ENCODE results near the gene HIRIP3. TPM values are rescaled to one million over a fixed set of nuclear protein-coding genes. Genes with fewer than 3 reads are reported as not detected.
A peak's percentile ranks its signal among the peaks of the same experiment; 100 is the strongest.

The HIRIP3 gene
- total RNA-seq, 1 experiment from 2014 or later: 27.3 TPM

- intact Hi-C loops (cut with micrococcal nuclease; ENCODE audit: unreplicated experiment): no loop called here
- TF ChIP-seq CTCF (conservative IDR thresholded peaks at IDR 0.05) (no peak), EZH2 (IDR thresholded peaks at IDR 0.05; ENCODE audit: low read depth) (no peak)
- H3K9me3 ChIP-seq (ENCODE audit: insufficient read depth, low read depth): no peaks in the 10 kb centered on the region
- DNase-seq: no peak
- no peaks in the 10 kb centered on the region for H3K79me2 ChIP-seq (ENCODE audit: low read depth)
- H3K27ac ChIP-seq: no peak overlapping the region
- peak overlapping the region; percentile 79; the same call in 1 of the 2 replicates for H3K4me2 ChIP-seq
- ChIA-PET POLR2A (ENCODE audit: unreplicated experiment) (no interaction called here), CTCF (interaction anchor here (0.6 kb wide), 1 partner anchor 68 kb away, joined by 8 read pairs; no protein-coding TSS in a partner anchor)
- BruUV-seq (replicated peaks): no TSS peak
- no peaks in the 10 kb centered on the region for H3K36me3 ChIP-seq (ENCODE audit: low read depth)
- peaks cover 16% of the 10 kb centered on the region for H3K27me3 ChIP-seq (ENCODE audit: insufficient read depth, low read depth)
- H2AFZ ChIP-seq: no peak overlapping the region
- H4K20me1 ChIP-seq (ENCODE audit: insufficient read depth): no peaks in the 10 kb centered on the region; the same call in 1 of the 2 replicates
- peak overlapping the region; percentile 56; the same call in 1 of the 2 replicates for H3K4me3 ChIP-seq
- no peaks in the 10 kb centered on the region for H3K9me2 ChIP-seq (ENCODE audit: insufficient read depth)
- H3F3A ChIP-seq (ENCODE audit: insufficient read depth, low read depth): peaks cover 7% of the 10 kb centered on the region
- no peaks in the 10 kb centered on the region for H3K4me1 ChIP-seq (replicated peaks; ENCODE audit: insufficient read depth)
These were observed 16.5 kb upstream of the HIRIP3 start for GRCh38 chr16:30011714-30012504.

GRCh38 chr16:30010844-30011713 lies 15.7 kb upstream of the HIRIP3 start, which contains the start of gene DOC2A:
Gene DOC2A, minus strand, starts transcription at chr16:30011027. Its CDS starts 805 bp downstream, at chr16:30010222.
- CTCF ChIA-PET: interaction anchor here (0.6 kb wide), 1 partner anchor 68 kb away, joined by 8 read pairs; no protein-coding TSS in a partner anchor
- intact Hi-C loops (cut with micrococcal nuclease; ENCODE audit: unreplicated experiment): no loop called here
- H3K4me2 ChIP-seq: peak within 1 kb of the TSS; percentile 79

More at GRCh38 chr16:30010844-30011713, 15.7 kb upstream of the HIRIP3 start, which contains the start of gene DOC2A:
- POLR2A ChIA-PET (ENCODE audit: unreplicated experiment): no interaction called here
- Histone ChIP-seq H3K79me2 (ENCODE audit: low read depth) (no peaks in the 10 kb centered on the region), H3F3A (ENCODE audit: insufficient read depth, low read depth) (peaks cover 7% of the 10 kb centered on the region), H3K4me3 (peak within 1 kb of the TSS; percentile 56; the same call in 1 of the 2 replicates), H3K4me1 (replicated peaks; ENCODE audit: insufficient read depth) (no peaks in the 10 kb centered on the region), H3K36me3 (ENCODE audit: low read depth) (no peaks in the 10 kb centered on the region), H3K9me3 (ENCODE audit: insufficient read depth, low read depth) (no peaks in the 10 kb centered on the region), H3K27me3 (ENCODE audit: insufficient read depth, low read depth) (peaks cover 16% of the 10 kb centered on the region), H4K20me1 (ENCODE audit: insufficient read depth) (no peaks in the 10 kb centered on the region; the same call in 1 of the 2 replicates), H3K9me2 (ENCODE audit: insufficient read depth) (no peaks in the 10 kb centered on the region), H2AFZ (no peak within 1 kb of the TSS), H3K27ac (no peak within 1 kb of the TSS)
- DNase-seq: no peak
- no TSS peak for BruUV-seq (replicated peaks)
- no peak for TF ChIP-seq CTCF (conservative IDR thresholded peaks at IDR 0.05)
- no peak for TF ChIP-seq EZH2 (IDR thresholded peaks at IDR 0.05; ENCODE audit: low read depth)

Data from PC-9 (cell line).